ENCODE data around the gene IMP4. TPM values are rescaled to one million over a fixed set of nuclear protein-coding genes. Genes with fewer than 3 reads are reported as not detected.

Gene IMP4
- total and polyA plus RNA-seq, 2 of the 13 experiments (the other 11 are each of a cell fraction or from before 2014, with no cell fraction given): 142 to 158 TPM

GRCh38 chr2:130314377-130314776 is 28.3 kb upstream of the IMP4 start:
- Histone ChIP-seq H2AFZ (ENCODE audit: low read length) (no peak overlapping the region), H3K9ac (ENCODE audit: insufficient read depth, low read depth, low read length) (no peak overlapping the region), H3K4me3 (replicated peaks in 1 of 3; ENCODE audit: insufficient read depth in 1 of 3, low read depth in 2 of 3, low read length in 3 of 3) (no peak overlapping the region), H3K27me3 (ENCODE audit: control insufficient read depth in 1 of 2, insufficient read depth in 2 of 2, low read length in 2 of 2) (peaks cover 1 to 16% of the 10 kb centered on the region in 2 experiments; a peak in 2 of 5 replicates), H3K36me3 (replicated peaks in 1 of 2; ENCODE audit: control insufficient read depth in 1 of 2, insufficient read depth in 2 of 2, low read length in 2 of 2) (no peaks in the 10 kb centered on the region), H4K20me1 (ENCODE audit: insufficient read depth, low read length) (no peaks in the 10 kb centered on the region), H3K27ac (ENCODE audit: extremely low read length, insufficient read depth, low read length) (no peak overlapping the region), H3K4me2 (ENCODE audit: low read depth, low read length) (no peak overlapping the region), H3K9me3 (ENCODE audit: low read length) (no peaks in the 10 kb centered on the region), H3K79me2 (ENCODE audit: insufficient read depth, low read length) (no peaks in the 10 kb centered on the region), H3K4me1 (ENCODE audit: insufficient read depth, low read length) (peaks cover 14% of the 10 kb centered on the region)
- POLR2A ChIA-PET: no interaction called here
- DNase-seq (ENCODE audit: low spot score) (no peak), ATAC-seq (peak; percentile 20), FAIRE-seq (no peak)
- CTCF ChIA-PET (ENCODE audit: low intra/inter-chr PET ratio, low total read pairs): no interaction called here
- no TSS peak for BruUV-seq (replicated peaks)
- in situ Hi-C loops (cut with HindIII; ENCODE audit: extremely low pct_ligation_motif_present, low pct_unique_long_range_greater_than_20kb) (no loop called here), intact Hi-C loops (cut with micrococcal nuclease; ENCODE audit: unreplicated experiment) (no loop called here)
- no peak for TF ChIP-seq ZNF136 (CRISPR knock-in tag; IDR thresholded peaks at IDR 0.05; ENCODE audit: low read depth)
- TF ChIP-seq ZFP1 (CRISPR knock-in tag; IDR thresholded peaks at IDR 0.05): no peak
- TF ChIP-seq ZNF687 (CRISPR knock-in tag; IDR thresholded peaks at IDR 0.05): 0 out of 2 replicates have a peak, but pooled peaks have one; percentile 6
- no CpG with 5 or more reads among the region's 3 CpGs for WGBS (ENCODE audit: low lambda C conversion rate)

GRCh38 chr2:130316596-130316995 is 26.1 kb upstream of the IMP4 start:
- no peak overlapping the region for H3K4me2 ChIP-seq (ENCODE audit: low read depth, low read length)
- TF ChIP-seq NCOR1 (IDR thresholded peaks at IDR 0.05; ENCODE audit: borderline replicate concordance, low read length) (no peak), PATZ1 (CRISPR knock-in tag; IDR thresholded peaks at IDR 0.05) (peak; percentile 51)
- no peak overlapping the region for H3K27ac ChIP-seq (ENCODE audit: extremely low read length, insufficient read depth, low read length)
- DNase-seq (ENCODE audit: low spot score) (no peak), ATAC-seq (peak; percentile 9; the same call in 1 of the 3 replicates), FAIRE-seq (no peak)
- no peak overlapping the region for H3K4me3 ChIP-seq (replicated peaks in 1 of 3; ENCODE audit: insufficient read depth in 1 of 3, low read depth in 2 of 3, low read length in 3 of 3)
- ChIA-PET CTCF (ENCODE audit: low intra/inter-chr PET ratio, low total read pairs) (no interaction called here), POLR2A (no interaction called here)
- 0% methylated on average over 1 of the region's 1 CpG for WGBS (ENCODE audit: low lambda C conversion rate)
- in situ Hi-C loops (cut with HindIII; ENCODE audit: extremely low pct_ligation_motif_present, low pct_unique_long_range_greater_than_20kb) (no loop called here), intact Hi-C loops (cut with micrococcal nuclease; ENCODE audit: unreplicated experiment) (no loop called here)
- no peaks in the 10 kb centered on the region for H4K20me1 ChIP-seq (ENCODE audit: insufficient read depth, low read length)
- no peaks in the 10 kb centered on the region for H3K9me3 ChIP-seq (ENCODE audit: low read length)
- H3K36me3 ChIP-seq (replicated peaks in 1 of 2; ENCODE audit: control insufficient read depth in 1 of 2, insufficient read depth in 2 of 2, low read length in 2 of 2): no peaks in the 10 kb centered on the region
- peaks cover 14% of the 10 kb centered on the region for H3K4me1 ChIP-seq (ENCODE audit: insufficient read depth, low read length)
- no peak overlapping the region for H2AFZ ChIP-seq (ENCODE audit: low read length)
- no peak overlapping the region for H3K9ac ChIP-seq (ENCODE audit: insufficient read depth, low read depth, low read length)
- no TSS peak for BruUV-seq (replicated peaks)
- no peaks in the 10 kb centered on the region for H3K79me2 ChIP-seq (ENCODE audit: insufficient read depth, low read length)
- peaks cover 1 to 12% of the 10 kb centered on the region in 2 experiments; a peak in 2 of 5 replicates for H3K27me3 ChIP-seq (ENCODE audit: control insufficient read depth in 1 of 2, insufficient read depth in 2 of 2, low read length in 2 of 2)
